HUES6 (cell line): ENCODE data around the gene WDR41.
"Not testable (repeated sequence)": the region's sequence is repeated elsewhere in the genome, so short reads cannot be mapped to it uniquely, and the experiment has no call there.

Experiments
- H3K27ac ChIP-seq: 2 replicates; pipeline ENCODE4 v1.7.0; 2013; ENCODE audit warnings: low read depth, mild to moderate bottlenecking, low read length, inconsistent platforms
- H3K27me3 ChIP-seq: 2 replicates; pipeline ENCODE4 v1.6.1; 2013; ENCODE audit warnings: low read length; ENCODE audit not compliant: control insufficient read depth, insufficient read depth
- H3K36me3 ChIP-seq: 2 replicates; pipeline ENCODE4 v1.6.1; 2013; ENCODE audit warnings: low read length; ENCODE audit not compliant: control insufficient read depth, insufficient read depth
- H3K4me1 ChIP-seq: 2 replicates; pipeline ENCODE4 v1.6.1; 2013; ENCODE audit warnings: low read length; ENCODE audit not compliant: control insufficient read depth, insufficient read depth
- H3K4me3 ChIP-seq: 2 replicates; pipeline ENCODE4 v1.5.1; 2013; ENCODE audit warnings: low read depth, low read length
- H3K9ac ChIP-seq: one replicate; pipeline ENCODE4 v1.6.1; 2013; ENCODE audit warnings: mild to moderate bottlenecking, low read length
- H3K9me3 ChIP-seq: 2 replicates; pipeline ENCODE4 v1.6.1; 2013; ENCODE audit warnings: low read depth, low read length; ENCODE audit not compliant: control insufficient read depth, insufficient read depth

Gene WDR41, protein sequence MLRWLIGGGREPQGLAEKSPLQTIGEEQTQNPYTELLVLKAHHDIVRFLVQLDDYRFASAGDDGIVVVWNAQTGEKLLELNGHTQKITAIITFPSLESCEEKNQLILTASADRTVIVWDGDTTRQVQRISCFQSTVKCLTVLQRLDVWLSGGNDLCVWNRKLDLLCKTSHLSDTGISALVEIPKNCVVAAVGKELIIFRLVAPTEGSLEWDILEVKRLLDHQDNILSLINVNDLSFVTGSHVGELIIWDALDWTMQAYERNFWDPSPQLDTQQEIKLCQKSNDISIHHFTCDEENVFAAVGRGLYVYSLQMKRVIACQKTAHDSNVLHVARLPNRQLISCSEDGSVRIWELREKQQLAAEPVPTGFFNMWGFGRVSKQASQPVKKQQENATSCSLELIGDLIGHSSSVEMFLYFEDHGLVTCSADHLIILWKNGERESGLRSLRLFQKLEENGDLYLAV

GRCh38 chr5:77491783-77492652, at the start of gene WDR41:
Gene WDR41, minus strand, starts transcription at chr5:77492316. Its CDS starts 96 bp downstream, at chr5:77492220.
- peak within 1 kb of the TSS; percentile 78 for H3K27ac ChIP-seq

GRCh38 chr5:77531297-77531696, 39.2 kb upstream of the WDR41 start:
- no peak overlapping the region for H3K9ac ChIP-seq
- H3K9me3 ChIP-seq = no peaks in the 10 kb centered on the region
- no peaks in the 10 kb centered on the region for H3K4me1 ChIP-seq
- no peaks in the 10 kb centered on the region for H3K27me3 ChIP-seq
- H3K27ac ChIP-seq = no peak overlapping the region
- H3K36me3 ChIP-seq = no peaks in the 10 kb centered on the region
- no peak overlapping the region for H3K4me3 ChIP-seq

More at GRCh38 chr5:77491783-77492652, at the start of gene WDR41:
- peak within 1 kb of the TSS; percentile 85 for H3K4me3 ChIP-seq
- H3K27me3 ChIP-seq = peaks cover 11% of the 10 kb centered on the region
- no peaks in the 10 kb centered on the region for H3K9me3 ChIP-seq
- H3K9ac ChIP-seq = peak within 1 kb of the TSS; percentile 92
- no peaks in the 10 kb centered on the region for H3K4me1 ChIP-seq
- 0 out of 2 replicates have a peak, but pooled peaks cover 3% of the 10 kb centered on the region for H3K36me3 ChIP-seq

DNA sequence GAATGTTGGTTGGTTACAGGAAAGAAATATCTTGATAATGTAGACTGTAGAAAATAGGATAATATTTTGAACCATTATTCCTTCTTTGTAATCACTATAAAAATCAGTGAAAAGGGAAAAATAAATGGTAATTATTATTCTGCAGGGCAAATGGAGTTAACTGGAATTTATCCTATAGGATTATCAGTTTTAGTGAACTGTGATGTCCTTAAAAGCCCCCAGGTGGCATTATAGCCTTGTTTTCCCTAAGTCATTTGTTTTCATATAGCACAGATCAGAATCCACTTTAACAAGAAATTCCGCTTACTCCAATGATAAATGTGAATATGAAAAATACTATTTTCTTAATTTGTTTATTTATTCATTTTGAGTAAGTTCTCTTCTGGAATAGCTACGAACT, 26.2 kb upstream of the WDR41 start:
- no peaks in the 10 kb centered on the region for H3K9me3 ChIP-seq
- H3K4me1 ChIP-seq = no peaks in the 10 kb centered on the region
- no peak overlapping the region for H3K4me3 ChIP-seq
- no peak overlapping the region for H3K27ac ChIP-seq
- no peak overlapping the region for H3K9ac ChIP-seq
- no peaks in the 10 kb centered on the region for H3K36me3 ChIP-seq
- H3K27me3 ChIP-seq = no peaks in the 10 kb centered on the region

DNA sequence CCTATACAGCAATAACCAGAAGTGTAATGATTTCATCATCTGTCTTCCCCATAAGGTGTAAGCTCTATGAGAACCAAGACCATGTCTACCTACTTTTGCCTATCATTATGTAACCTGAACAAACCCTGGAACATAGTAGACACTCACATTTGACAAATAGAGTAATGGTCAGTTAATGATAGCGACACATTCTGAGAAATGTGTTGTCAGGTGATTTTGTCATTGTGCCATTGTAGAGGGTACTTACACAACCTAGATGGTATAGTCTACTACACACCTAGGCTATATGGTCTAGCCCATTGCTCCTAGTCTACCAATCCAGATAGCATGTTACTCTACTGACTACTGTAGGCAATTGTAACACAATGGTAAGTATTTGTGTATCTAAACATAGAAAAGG, 22.3 kb upstream of the WDR41 start:
- no peaks in the 10 kb centered on the region for H3K9me3 ChIP-seq
- H3K27ac ChIP-seq = no peak overlapping the region
- H3K4me3 ChIP-seq = no peak overlapping the region
- no peaks in the 10 kb centered on the region for H3K27me3 ChIP-seq
- no peaks in the 10 kb centered on the region for H3K36me3 ChIP-seq
- H3K4me1 ChIP-seq = no peaks in the 10 kb centered on the region
- H3K9ac ChIP-seq = no peak overlapping the region

DNA sequence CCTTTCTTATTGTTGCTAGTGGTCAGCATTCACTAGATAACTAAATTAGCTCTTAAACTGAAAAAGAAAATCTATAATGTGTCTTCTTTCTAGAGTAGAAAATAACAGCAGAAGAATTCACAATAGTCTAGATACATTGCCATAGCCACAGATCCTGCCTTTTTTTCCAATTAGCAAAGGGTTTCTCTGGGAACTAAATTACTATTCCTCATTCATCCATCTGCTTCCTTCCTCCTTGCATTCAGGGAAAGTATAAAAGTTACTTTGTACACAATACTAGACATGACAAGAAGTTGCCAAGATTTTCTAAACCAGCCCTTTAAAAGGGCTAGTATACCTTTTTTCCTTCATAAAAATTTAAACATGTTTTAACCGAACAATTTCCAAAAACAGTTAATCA, 21.2 kb upstream of the WDR41 start:
- H3K4me1 ChIP-seq = no peaks in the 10 kb centered on the region
- H3K9me3 ChIP-seq = no peaks in the 10 kb centered on the region
- H3K27ac ChIP-seq = no peak overlapping the region
- no peaks in the 10 kb centered on the region for H3K27me3 ChIP-seq
- no peaks in the 10 kb centered on the region for H3K36me3 ChIP-seq
- no peak overlapping the region for H3K4me3 ChIP-seq
- no peak overlapping the region for H3K9ac ChIP-seq

GRCh38 chr5:77501132-77501531, 9.0 kb upstream of the WDR41 start:
- H3K36me3 ChIP-seq, H3K9me3 ChIP-seq, H3K9ac ChIP-seq, H3K4me1 ChIP-seq, H3K4me3 ChIP-seq, H3K27ac ChIP-seq, H3K27me3 ChIP-seq: not testable (repeated sequence)

DNA sequence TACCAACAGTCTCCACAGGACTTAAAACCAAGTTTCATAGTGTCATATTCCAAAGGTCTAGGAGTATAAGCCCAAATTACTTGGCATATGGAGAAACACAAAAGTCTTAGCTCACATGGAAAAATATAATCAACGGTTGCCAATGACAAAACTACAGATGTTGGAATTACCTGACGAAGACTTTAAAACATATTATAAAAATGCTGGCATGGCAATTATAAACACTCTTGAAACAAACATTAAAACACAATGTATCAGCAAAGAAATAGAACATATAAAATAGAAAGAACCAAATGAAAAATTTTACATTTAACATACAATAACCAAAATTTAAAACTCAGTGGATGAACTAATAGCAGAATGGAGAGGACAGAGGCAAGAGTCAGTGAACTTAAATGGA, 7.9 kb upstream of the WDR41 start:
- Histone ChIP-seq H3K9me3 (no peaks in the 10 kb centered on the region), H3K36me3 (no peaks in the 10 kb centered on the region), H3K27ac (no peak overlapping the region), H3K27me3 (no peaks in the 10 kb centered on the region), H3K4me1 (no peaks in the 10 kb centered on the region), H3K9ac (no peak overlapping the region), H3K4me3 (no peak overlapping the region)

GRCh38 chr5:77499441-77499840, 7.3 kb upstream of the WDR41 start:
- Histone ChIP-seq H3K9ac (no peak overlapping the region), H3K27me3 (no peaks in the 10 kb centered on the region), H3K36me3 (no peaks in the 10 kb centered on the region)

GRCh38 chr5:77498952-77499351, 6.8 kb upstream of the WDR41 start:
- no peak overlapping the region for H3K27ac ChIP-seq
- H3K9ac ChIP-seq = no peak overlapping the region
- H3K9me3 ChIP-seq = no peaks in the 10 kb centered on the region
- no peak overlapping the region for H3K4me3 ChIP-seq
- no peaks in the 10 kb centered on the region for H3K27me3 ChIP-seq
- no peaks in the 10 kb centered on the region for H3K4me1 ChIP-seq
- no peaks in the 10 kb centered on the region for H3K36me3 ChIP-seq

More at GRCh38 chr5:77499441-77499840, 7.3 kb upstream of the WDR41 start:
- Histone ChIP-seq H3K4me3 (no peak overlapping the region), H3K4me1 (no peaks in the 10 kb centered on the region), H3K27ac (no peak overlapping the region), H3K9me3 (no peaks in the 10 kb centered on the region)

DNA sequence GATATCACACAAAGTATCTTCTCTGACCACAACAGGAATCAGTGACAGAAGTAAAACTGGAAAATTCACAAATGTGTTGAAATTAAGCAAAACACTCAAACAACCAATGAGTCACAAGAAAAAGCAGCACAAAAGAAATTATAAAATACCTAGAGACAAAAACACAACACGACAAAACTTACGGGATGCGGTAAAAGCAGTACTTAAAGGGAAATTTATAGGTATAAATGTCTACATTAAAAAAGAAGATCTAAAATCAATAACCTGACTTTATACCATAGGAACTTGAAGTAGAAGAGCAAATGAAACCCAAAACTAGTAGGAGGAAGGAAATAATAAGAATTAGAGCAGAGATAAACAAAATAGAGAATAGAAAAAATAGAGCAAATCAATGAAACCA, 2.8 kb upstream of the WDR41 start:
- H3K9me3 ChIP-seq = no peaks in the 10 kb centered on the region
- H3K9ac ChIP-seq = no peak overlapping the region

GRCh38 chr5:77492653-77493000, 511 bp upstream of the WDR41 start:
- Histone ChIP-seq H3K27me3 (peaks cover 11% of the 10 kb centered on the region), H3K9me3 (no peaks in the 10 kb centered on the region), H3K4me1 (no peaks in the 10 kb centered on the region), H3K4me3 (peak overlapping the region; percentile 85), H3K27ac (no peak overlapping the region), H3K36me3 (0 out of 2 replicates have a peak, but pooled peaks cover 3% of the 10 kb centered on the region), H3K9ac (no peak overlapping the region)

More for the DNA sequence above, 2.8 kb upstream of the WDR41 start:
- peaks cover 11% of the 10 kb centered on the region for H3K27me3 ChIP-seq
- H3K27ac ChIP-seq = no peak overlapping the region
- H3K4me3 ChIP-seq = no peak overlapping the region
- no peaks in the 10 kb centered on the region for H3K4me1 ChIP-seq
- no peaks in the 10 kb centered on the region for H3K36me3 ChIP-seq
